A549 (cell line): ENCODE results near the gene ADAMTS16. TPM values are rescaled to one million over a fixed set of nuclear protein-coding genes. Genes with fewer than 3 reads are reported as not detected.

Source experiments
- ATAC-seq, 2 experiments: fragments of 200-7000 bp in 1 of 2; fragments of >200 bp in 1 of 2; cut with Nextera tagmentation in 1 of 2; cut with Tn5 transposase in 1 of 2; 3 replicates each; pipeline versions ENCODE4 v1.8.0 to v1.9.1; 2018 to 2020; ENCODE audit warnings: mild to moderate bottlenecking in 1 of 2, moderate library complexity in 1 of 2
- CTCF ChIA-PET: fragments of 300-600 bp; sonication (Branson Sonifier 250); formaldehyde crosslinking; extraction: SDS; loops from one replicate; lab custom pipeline; 2021; ENCODE audit warnings: antibody characterized with exemption, inconsistent platforms; lab: Yijun Ruan, JAX
- POLR2A ChIA-PET: fragments of 350-600 bp; formaldehyde crosslinking; extraction: SDS; loops from one replicate; lab custom pipeline; 2021; ENCODE audit warnings: antibody characterized with exemption, inconsistent platforms; lab: Yijun Ruan, JAX
- DNase-seq, 2 experiments: peaks; one replicate each; pipeline versions ENCODE4 v3.0.0 to v3.0.0-alpha.2; 2011 to 2016; ENCODE audit warnings: low read depth in 1 of 2, low spot score in 1 of 2
- FAIRE-seq: peaks from 2 replicates; lab custom pipeline; 2011; peaks lifted over from hg19 to GRCh38; lab: Jason Lieb, UNC
- H3K27ac ChIP-seq, 2 experiments: fragments of >200 bp; sonication (Bioruptor Twin); formaldehyde crosslinking; 3 replicates each; pipeline ENCODE4 v1.5.1; 2016 to 2017
- H3K4me1 ChIP-seq: fragments of >200 bp; sonication (Bioruptor Twin); formaldehyde crosslinking; 3 replicates; pipeline ENCODE4 v1.6.1; 2016
- H3K4me2 ChIP-seq: fragments of >200 bp; sonication (Bioruptor Twin); formaldehyde crosslinking; 3 replicates; pipeline ENCODE4 v1.6.1; 2016
- H3K4me3 ChIP-seq: fragments of >200 bp; sonication (Bioruptor Twin); formaldehyde crosslinking; 3 replicates; pipeline ENCODE4 v1.5.1; 2016
- H3K9me3 ChIP-seq: fragments of >200 bp; sonication (Bioruptor Twin); formaldehyde crosslinking; 3 replicates; pipeline ENCODE4 v1.6.1; 2016
- BHLHE40 ChIP-seq: IDR thresholded peaks from 2 replicates; pipeline ENCODE4 v1.6.1; 2012; ENCODE audit warnings: low read depth, low read length, inconsistent platforms
- CBX2 ChIP-seq: fragments of 200-600 bp; sonication (generic); IDR thresholded peaks from 2 replicates; pipeline ENCODE4 v1.6.1; 2016; ENCODE audit warnings: low read depth, mild to moderate bottlenecking, borderline replicate concordance
- CBX8 ChIP-seq: fragments of 200-600 bp; sonication (generic); IDR thresholded peaks from 2 replicates; pipeline ENCODE4 v1.6.1; 2016
- CEBPB ChIP-seq, 2 experiments: fragments of >200 bp in 1 of 2; sonication (Bioruptor Twin) in 1 of 2; formaldehyde crosslinking in 1 of 2; IDR thresholded peaks; 2 replicates each; pipeline ENCODE4 v1.6.1; 2012 to 2016
- CHD4 ChIP-seq: fragments of 200-600 bp; sonication (generic); IDR thresholded peaks from 2 replicates; pipeline ENCODE4 v1.6.1; 2016; ENCODE audit warnings: antibody characterized with exemption, mild to moderate bottlenecking, borderline replicate concordance
- EHF ChIP-seq: fragments of 250-450 bp; sonication (Bioruptor Pico); IDR thresholded peaks from 2 replicates; pipeline ENCODE4 v1.5.0; 2020; ENCODE audit warnings: mild to moderate bottlenecking
- EHMT2 ChIP-seq: fragments of 200-600 bp; sonication (generic); IDR thresholded peaks from 2 replicates; pipeline ENCODE4 v1.6.1; 2016; ENCODE audit warnings: antibody characterized with exemption, low read depth, mild to moderate bottlenecking, moderate library complexity
- EP300 ChIP-seq, 2 experiments: fragments of >200 bp; sonication (Bioruptor Twin); formaldehyde crosslinking; IDR thresholded peaks; 2 replicates in 1 of 2; 3 replicates in 1 of 2; pipeline ENCODE4 v1.6.1; 2016 to 2017
- ESRRA ChIP-seq: fragments of 150-350 bp; IDR thresholded peaks from 2 replicates; pipeline ENCODE4 v1.6.1; 2014; ENCODE audit warnings: mild to moderate bottlenecking, low read length, borderline replicate concordance
- FOSL2 ChIP-seq, 2 experiments: fragments of 450-650 bp in 1 of 2; fragments of >200 bp in 1 of 2; sonication (Bioruptor Twin) in 1 of 2; formaldehyde crosslinking; IDR thresholded peaks; 2 replicates each; pipeline versions ENCODE4 v1.5.0 to v1.6.1; 2016 to 2020; ENCODE audit warnings: mild to moderate bottlenecking in 1 of 2, moderate library complexity in 1 of 2
- FOXS1 ChIP-seq: fragments of 250-450 bp; sonication (Bioruptor Pico); IDR thresholded peaks from 2 replicates; pipeline ENCODE4 v1.5.0; 2020; ENCODE audit warnings: mild to moderate bottlenecking, moderate library complexity
- HEYL ChIP-seq: fragments of 250-450 bp; sonication (Bioruptor Pico); IDR thresholded peaks from 2 replicates; pipeline ENCODE4 v1.8.0; 2021; ENCODE audit warnings: mild to moderate bottlenecking, moderate library complexity
- HOXB13 ChIP-seq: fragments of 250-450 bp; sonication (Bioruptor Pico); IDR thresholded peaks from 2 replicates; pipeline ENCODE4 v1.5.0; 2020; ENCODE audit warnings: low read depth, mild to moderate bottlenecking, moderate library complexity
- JUNB ChIP-seq: fragments of >200 bp; sonication (Bioruptor Twin); formaldehyde crosslinking; IDR thresholded peaks from 2 replicates; pipeline ENCODE4 v1.6.1; 2016
- KDM1A ChIP-seq: fragments of 200-600 bp; sonication (generic); IDR thresholded peaks from 2 replicates; pipeline ENCODE4 v1.6.1; 2016; ENCODE audit warnings: low read depth, mild to moderate bottlenecking
- KDM5A ChIP-seq: fragments of 200-600 bp; sonication (generic); IDR thresholded peaks from 2 replicates; pipeline ENCODE4 v1.6.1; 2016; ENCODE audit warnings: antibody characterized with exemption, mild to moderate bottlenecking
- MAFK ChIP-seq: fragments of 450-650 bp; IDR thresholded peaks from 2 replicates; pipeline ENCODE4 v1.6.1; 2014; ENCODE audit not compliant: partially characterized antibody
- MAZ ChIP-seq: fragments of 150-350 bp; IDR thresholded peaks from 2 replicates; pipeline ENCODE4 v1.6.1; 2014; ENCODE audit warnings: antibody characterized with exemption, low read depth, low read length, borderline replicate concordance
- NFE2L2 ChIP-seq: fragments of 150-350 bp; conservative IDR thresholded peaks from 2 replicates; pipeline ENCODE4 v1.6.1; 2014; ENCODE audit warnings: low read length
- NR3C1 ChIP-seq: fragments of >200 bp; sonication (Bioruptor Twin); formaldehyde crosslinking; IDR thresholded peaks from 3 replicates; pipeline ENCODE4 v1.6.1; 2017
- PBX3 ChIP-seq: IDR thresholded peaks from 2 replicates; pipeline ENCODE4 v1.6.1; 2012
- PHF8 ChIP-seq: fragments of 200-600 bp; sonication (generic); IDR thresholded peaks from 2 replicates; pipeline ENCODE4 v1.6.1; 2016; ENCODE audit warnings: low read depth, mild to moderate bottlenecking, antibody characterized with exemption, moderate library complexity, borderline replicate concordance
- POLR2AphosphoS2 ChIP-seq: conservative IDR thresholded peaks from 2 replicates; pipeline ENCODE4 v1.6.1; 2012; ENCODE audit warnings: low read length, improper control_type of control experiment, inconsistent platforms
- RAD21 ChIP-seq, 2 experiments: fragments of >200 bp in 1 of 2; sonication (Bioruptor Twin) in 1 of 2; formaldehyde crosslinking in 1 of 2; IDR thresholded peaks in 1 of 2; conservative IDR thresholded peaks in 1 of 2; 2 replicates in 1 of 2; 3 replicates in 1 of 2; pipeline ENCODE4 v1.6.1; 2012 to 2018; ENCODE audit warnings: inconsistent platforms in 1 of 2
- RARB ChIP-seq: fragments of 250-450 bp; sonication (Bioruptor Pico); IDR thresholded peaks from 2 replicates; pipeline ENCODE4 v1.8.0; 2021; ENCODE audit warnings: mild to moderate bottlenecking, moderate library complexity
- REST ChIP-seq: fragments of 200-600 bp; sonication (generic); IDR thresholded peaks from 2 replicates; pipeline ENCODE4 v1.6.1; 2016; ENCODE audit warnings: antibody characterized with exemption, mild to moderate bottlenecking, moderate library complexity
- SMC3 ChIP-seq: fragments of >200 bp; sonication (Bioruptor Twin); formaldehyde crosslinking; IDR thresholded peaks from 3 replicates; pipeline ENCODE4 v1.6.1; 2018; ENCODE audit warnings: inconsistent platforms
- SREBF2 ChIP-seq: fragments of 450-650 bp; IDR thresholded peaks from 2 replicates; pipeline ENCODE4 v1.6.1; 2014; ENCODE audit warnings: mild to moderate bottlenecking, moderate library complexity
- TFCP2L1 ChIP-seq: fragments of 250-450 bp; sonication (Bioruptor Pico); IDR thresholded peaks from 2 replicates; pipeline ENCODE4 v1.5.0; 2021; ENCODE audit warnings: mild to moderate bottlenecking
- TP53 ChIP-seq: fragments of 250-450 bp; sonication (Bioruptor Pico); IDR thresholded peaks from 2 replicates; pipeline ENCODE4 v1.5.0; 2021; ENCODE audit warnings: mild to moderate bottlenecking, moderate library complexity
- ZSCAN20 ChIP-seq: fragments of 250-450 bp; sonication (Bioruptor Pico); IDR thresholded peaks from 2 replicates; pipeline ENCODE4 v1.8.0; 2022; ENCODE audit warnings: mild to moderate bottlenecking, moderate library complexity
- WGBS: methylation state at CpG from one replicate; pipeline ENCODE4 v1.1.6; 2017; ENCODE audit errors: missing lambda C conversion rate; 5-methylcytosine and 5-hydroxymethylcytosine counted together
- polyA plus RNA-seq, 4 experiments: library from polyadenylated mRNA; depleted of rRNA in 3 of 4; stranded (reverse); fragments of >200 nt; fragmentation: RNase III in 1 of 4; extraction: RNeasy Plus Mini Kit Qiagen cat#74134 plus additional on column Dnase treatment in 1 of 4; gene quantifications; 2 replicates in 3 of 4; 3 replicates in 1 of 4; pipeline ENCODE4 v1.2.3, GENCODE V29; 2011 to 2017
- TF ChIP-seq, protein P1 (sequence below): fragments of 450-650 bp; IDR thresholded peaks from 2 replicates; pipeline ENCODE4 v1.6.1; 2014; ENCODE audit warnings: antibody characterized with exemption
- TF ChIP-seq, protein P2 (sequence below): fragments of >200 bp; sonication (Bioruptor Twin); formaldehyde crosslinking; IDR thresholded peaks from 3 replicates; pipeline ENCODE4 v1.5.1; 2016

ADAMTS16 gene
- polyA plus RNA-seq, 2 of the 4 experiments (the other 2 are of a cell fraction), result 0.71 to 1.0 TPM

GRCh38 chr5:5159282-5160103 is 19.4 kb downstream of the ADAMTS16 start:
- DNase-seq, result no peak
- TF ChIP-seq FOSL2 (IDR thresholded peaks at IDR 0.05), result no peak
- TF ChIP-seq FOSL2 (CRISPR knock-in tag; IDR thresholded peaks at IDR 0.05), result no peak
- no peak for TF ChIP-seq KDM5A
- no peak for TF ChIP-seq EHF (CRISPR knock-in tag)
- no peak for TF ChIP-seq PHF8
- TF ChIP-seq RARB (CRISPR knock-in tag), result no peak
- TF ChIP-seq KDM1A, result no peak
- TF ChIP-seq NFE2L2, result no peak
- TF ChIP-seq MAZ, result no peak
- no peak for TF ChIP-seq CEBPB (IDR thresholded peaks at IDR 0.05)
- no peak for TF ChIP-seq EHMT2
- TF ChIP-seq JUNB, result no peak
- no peak for TF ChIP-seq ZSCAN20
- TF ChIP-seq CHD4, result no peak
- no peak for TF ChIP-seq EP300 (IDR thresholded peaks at IDR 0.05)
- no peak for TF ChIP-seq FOXS1 (CRISPR knock-in tag)
- TF ChIP-seq HOXB13 (CRISPR knock-in tag), result no peak
- TF ChIP-seq TP53 (CRISPR knock-in tag), result no peak
- TF ChIP-seq SREBF2, result no peak
- no peak for TF ChIP-seq MAFK
- TF ChIP-seq, all 56 proteins: peak for 0
- Histone ChIP-seq H3K4me2 (no peak overlapping the region), H3K9me3 (no peaks in the 10 kb centered on the region), H3K27ac (no peak overlapping the region), H3K4me1 (peaks cover 13% of the 10 kb centered on the region; the same call in 2 of the 3 replicates), H3K4me3 (no peak overlapping the region)
- ChIA-PET POLR2A (no interaction called here), CTCF (no interaction called here)
- no peak for FAIRE-seq
- ATAC-seq, result no peak
- WGBS, result 31% methylated on average over 5 of the region's 5 CpGs

- POLR2A ChIA-PET, result no interaction called here
- no peak for FAIRE-seq
- TF ChIP-seq HEYL (CRISPR knock-in tag) (no peak), PBX3 (no peak), BHLHE40 (no peak), HOXB13 (CRISPR knock-in tag) (no peak), POLR2AphosphoS2 (no peak), CBX8 (no peak), REST (no peak), CBX2 (no peak), CHD4 (no peak), NR3C1 (no peak), RAD21 (conservative IDR thresholded peaks at IDR 0.05 in 1 of 2, IDR thresholded peaks at IDR 0.05 in 1 of 2) (no peak), TFCP2L1 (CRISPR knock-in tag) (no peak), JUNB (no peak), ESRRA (no peak), SMC3 (no peak)
- TF ChIP-seq, protein P1, sequence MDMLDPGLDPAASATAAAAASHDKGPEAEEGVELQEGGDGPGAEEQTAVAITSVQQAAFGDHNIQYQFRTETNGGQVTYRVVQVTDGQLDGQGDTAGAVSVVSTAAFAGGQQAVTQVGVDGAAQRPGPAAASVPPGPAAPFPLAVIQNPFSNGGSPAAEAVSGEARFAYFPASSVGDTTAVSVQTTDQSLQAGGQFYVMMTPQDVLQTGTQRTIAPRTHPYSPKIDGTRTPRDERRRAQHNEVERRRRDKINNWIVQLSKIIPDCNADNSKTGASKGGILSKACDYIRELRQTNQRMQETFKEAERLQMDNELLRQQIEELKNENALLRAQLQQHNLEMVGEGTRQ, result no peak
- TF ChIP-seq, protein P2, sequence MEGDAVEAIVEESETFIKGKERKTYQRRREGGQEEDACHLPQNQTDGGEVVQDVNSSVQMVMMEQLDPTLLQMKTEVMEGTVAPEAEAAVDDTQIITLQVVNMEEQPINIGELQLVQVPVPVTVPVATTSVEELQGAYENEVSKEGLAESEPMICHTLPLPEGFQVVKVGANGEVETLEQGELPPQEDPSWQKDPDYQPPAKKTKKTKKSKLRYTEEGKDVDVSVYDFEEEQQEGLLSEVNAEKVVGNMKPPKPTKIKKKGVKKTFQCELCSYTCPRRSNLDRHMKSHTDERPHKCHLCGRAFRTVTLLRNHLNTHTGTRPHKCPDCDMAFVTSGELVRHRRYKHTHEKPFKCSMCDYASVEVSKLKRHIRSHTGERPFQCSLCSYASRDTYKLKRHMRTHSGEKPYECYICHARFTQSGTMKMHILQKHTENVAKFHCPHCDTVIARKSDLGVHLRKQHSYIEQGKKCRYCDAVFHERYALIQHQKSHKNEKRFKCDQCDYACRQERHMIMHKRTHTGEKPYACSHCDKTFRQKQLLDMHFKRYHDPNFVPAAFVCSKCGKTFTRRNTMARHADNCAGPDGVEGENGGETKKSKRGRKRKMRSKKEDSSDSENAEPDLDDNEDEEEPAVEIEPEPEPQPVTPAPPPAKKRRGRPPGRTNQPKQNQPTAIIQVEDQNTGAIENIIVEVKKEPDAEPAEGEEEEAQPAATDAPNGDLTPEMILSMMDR, result no peak
These were observed 24.0 kb downstream of the ADAMTS16 start for GRCh38 chr5:5164163-5164562.

More at GRCh38 chr5:5164163-5164562, 24.0 kb downstream of the ADAMTS16 start:
- DNase-seq (no peak), ATAC-seq (no peak)
- WGBS, result 54% methylated on average over 5 of the region's 5 CpGs
- Histone ChIP-seq H3K9me3 (no peaks in the 10 kb centered on the region), H3K4me1 (peaks cover 9% of the 10 kb centered on the region; the same call in 1 of the 3 replicates), H3K4me2 (no peak overlapping the region), H3K27ac (no peak overlapping the region), H3K4me3 (no peak overlapping the region)
- CTCF ChIA-PET, result no interaction called here
